ENCODE measurements around the gene FSTL4.
"Not testable (repeated sequence)": the region's sequence is repeated elsewhere in the genome, so short reads cannot be mapped to it uniquely, and the experiment has no call there.

Gene FSTL4

GRCh38 chr5:133552925-133553525, 59.3 kb downstream of the FSTL4 start:
- peak; percentile 51 for DNase-seq (ENCODE audit: low read depth)

DNA sequence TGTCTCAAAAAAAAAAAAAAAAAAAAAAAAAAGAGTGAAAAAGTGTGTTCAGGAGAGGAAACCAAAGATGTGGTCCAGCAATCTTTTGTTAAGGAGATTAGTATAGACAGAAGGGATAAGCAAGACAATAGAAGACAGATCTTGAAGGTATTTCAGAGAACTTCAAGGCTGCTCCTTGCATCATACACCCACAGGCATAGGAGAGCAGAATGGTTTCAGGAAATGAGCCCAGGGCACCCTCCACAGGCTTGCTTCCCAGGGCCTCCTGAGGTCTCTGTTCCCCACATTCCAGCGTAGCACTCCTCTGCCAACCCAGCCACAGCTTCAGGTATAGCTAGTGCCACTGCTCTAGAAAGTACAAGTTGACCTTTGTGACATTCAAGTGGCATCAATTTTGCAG, 65.8 kb downstream of the FSTL4 start:
- no peak for DNase-seq (ENCODE audit: low read depth)

GRCh38 chr5:133544346-133544745, 68.0 kb downstream of the FSTL4 start:
- DNase-seq (ENCODE audit: low read depth) = no peak

DNA sequence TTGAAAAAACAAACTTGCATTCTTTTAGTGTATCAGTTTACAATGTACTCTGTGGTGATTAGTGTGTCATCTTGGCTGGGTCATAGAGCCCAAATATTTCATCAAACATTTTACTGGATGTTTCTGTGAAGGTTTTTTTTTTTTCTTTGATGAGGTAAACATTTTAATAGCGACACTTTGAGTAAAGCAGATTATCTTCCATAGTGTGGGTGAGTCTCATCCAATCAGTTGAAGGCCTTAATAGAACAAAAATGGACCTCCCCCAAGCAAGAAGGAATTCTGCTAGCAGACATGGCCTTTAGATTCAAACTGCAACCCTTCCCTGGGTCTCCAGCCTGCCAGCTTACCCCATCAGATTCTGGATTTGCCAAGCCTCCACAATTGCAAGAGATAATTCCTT, 72.5 kb downstream of the FSTL4 start:
- no peak for DNase-seq (ENCODE audit: low read depth)

GRCh38 chr5:133538718-133539117, 73.6 kb downstream of the FSTL4 start:
- no peak for DNase-seq (ENCODE audit: low read depth)

GRCh38 chr5:133535241-133535929, 77.0 kb downstream of the FSTL4 start:
- DNase-seq (ENCODE audit: low read depth) = not testable (repeated sequence)

- DNase-seq (ENCODE audit: low read depth) = no peak
Measured at GRCh38 chr5:133534566-133534965, 77.8 kb downstream of the FSTL4 start.

DNA sequence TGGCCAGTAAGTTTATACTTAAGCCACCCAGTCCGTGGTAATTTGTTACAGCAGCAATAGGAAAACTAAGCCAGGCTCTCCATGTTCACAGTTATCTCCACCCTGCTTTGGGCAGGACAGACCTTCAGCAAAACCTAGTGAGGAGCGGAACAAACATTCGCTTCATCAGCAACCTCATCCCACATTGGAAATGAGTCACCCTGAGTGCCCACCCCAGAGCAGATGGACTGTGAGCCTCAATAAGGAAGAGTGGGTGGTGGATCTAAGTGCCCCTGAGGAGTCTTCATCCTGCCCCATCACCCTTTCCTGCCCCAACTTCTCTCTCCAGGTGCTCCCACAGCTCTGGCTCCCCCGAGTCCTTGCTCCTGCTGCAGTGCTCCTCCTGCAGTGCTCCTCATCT, 78.8 kb downstream of the FSTL4 start:
- no peak for DNase-seq (ENCODE audit: low read depth)

DNA sequence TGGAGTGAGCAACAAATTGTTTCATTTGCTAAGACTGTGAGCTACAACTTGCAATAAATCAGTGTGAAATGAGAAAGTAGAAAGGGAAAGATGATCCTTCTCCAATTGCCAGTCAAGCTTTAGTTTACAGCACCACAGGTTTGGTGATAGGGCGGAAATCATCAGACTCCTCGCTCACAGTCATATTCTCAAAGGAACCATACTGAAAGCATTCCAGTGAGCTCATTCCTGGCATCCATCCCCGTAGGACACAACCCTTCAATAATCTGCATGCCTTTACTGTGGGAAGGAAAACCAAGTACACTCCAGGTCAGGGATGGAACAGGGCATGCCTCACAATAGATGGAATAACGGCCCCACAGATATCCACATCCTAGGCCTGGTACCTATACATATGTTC, 80.7 kb downstream of the FSTL4 start:
- DNase-seq (ENCODE audit: low read depth) = peak; percentile 31

DNA sequence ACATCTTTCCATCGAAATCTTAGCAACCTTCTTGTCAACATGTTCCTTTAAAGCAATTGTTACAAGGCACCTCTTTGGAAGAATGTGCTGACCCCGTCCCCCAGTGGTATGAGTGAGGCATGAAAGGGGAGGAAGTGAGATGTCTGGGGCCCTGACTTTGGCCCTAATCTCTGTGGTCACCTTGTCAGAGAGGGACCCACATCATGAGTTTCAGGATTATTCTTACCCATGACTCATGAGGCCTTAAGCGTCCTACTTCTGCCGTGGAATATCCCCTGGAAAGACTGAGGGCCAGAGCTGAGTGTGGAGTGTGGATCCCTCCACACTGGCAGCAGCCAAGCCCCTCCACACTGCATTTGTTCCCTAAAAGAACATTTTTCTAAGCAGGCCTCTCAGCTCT, 81.2 kb downstream of the FSTL4 start:
- DNase-seq (ENCODE audit: low read depth) = no peak

GRCh38 chr5:133530270-133530669, 82.1 kb downstream of the FSTL4 start:
- DNase-seq (ENCODE audit: low read depth) = no peak

DNA sequence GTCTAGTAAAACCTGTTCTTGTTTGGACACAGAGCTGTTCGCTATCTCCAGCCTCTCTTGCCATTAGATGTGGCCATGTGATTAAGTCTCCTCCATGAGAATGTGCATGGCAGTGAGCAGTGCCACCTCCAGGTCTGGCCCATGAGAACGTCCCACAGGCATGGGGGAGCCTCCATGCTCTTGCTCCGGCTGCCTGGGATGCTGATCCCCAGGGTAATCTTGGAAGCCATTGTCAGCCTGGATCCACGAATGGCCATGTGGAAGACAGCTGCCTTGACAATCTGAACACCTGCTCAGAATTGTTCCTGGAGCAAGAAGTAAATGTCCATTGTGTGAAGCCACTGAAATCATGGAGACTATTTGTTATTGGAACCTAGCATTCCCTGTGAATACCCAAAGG, 83.5 kb downstream of the FSTL4 start:
- DNase-seq (ENCODE audit: low read depth) = no peak

GRCh38 chr5:133527311-133527710, 85.0 kb downstream of the FSTL4 start:
- peak; percentile 32 for DNase-seq (ENCODE audit: low read depth)

DNA sequence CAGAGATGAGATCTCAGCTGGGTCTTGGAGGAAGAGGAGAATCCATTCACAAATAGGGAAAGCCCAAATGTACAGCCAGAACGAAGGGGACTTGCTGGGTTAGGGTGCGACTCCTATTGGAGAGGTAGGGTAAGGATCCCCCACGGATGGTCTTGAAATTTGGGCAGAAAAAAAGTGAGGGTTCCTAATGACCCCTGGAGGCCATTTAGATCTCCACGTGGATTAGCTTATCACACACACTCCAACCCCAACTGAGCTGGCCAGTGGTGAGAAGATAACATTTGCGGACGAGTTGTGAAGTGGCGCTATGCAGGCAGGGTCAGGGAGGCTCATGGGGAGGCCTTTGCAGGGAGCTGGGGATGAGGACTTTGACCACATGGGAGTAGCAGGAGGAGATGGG, 86.0 kb downstream of the FSTL4 start:
- DNase-seq (ENCODE audit: low read depth) = no peak

GRCh38 chr5:133525126-133525525, 87.2 kb downstream of the FSTL4 start:
- DNase-seq (ENCODE audit: low read depth) = no peak

- DNase-seq (ENCODE audit: low read depth) = no peak
Measured at GRCh38 chr5:133524666-133525065, 87.7 kb downstream of the FSTL4 start.

DNA sequence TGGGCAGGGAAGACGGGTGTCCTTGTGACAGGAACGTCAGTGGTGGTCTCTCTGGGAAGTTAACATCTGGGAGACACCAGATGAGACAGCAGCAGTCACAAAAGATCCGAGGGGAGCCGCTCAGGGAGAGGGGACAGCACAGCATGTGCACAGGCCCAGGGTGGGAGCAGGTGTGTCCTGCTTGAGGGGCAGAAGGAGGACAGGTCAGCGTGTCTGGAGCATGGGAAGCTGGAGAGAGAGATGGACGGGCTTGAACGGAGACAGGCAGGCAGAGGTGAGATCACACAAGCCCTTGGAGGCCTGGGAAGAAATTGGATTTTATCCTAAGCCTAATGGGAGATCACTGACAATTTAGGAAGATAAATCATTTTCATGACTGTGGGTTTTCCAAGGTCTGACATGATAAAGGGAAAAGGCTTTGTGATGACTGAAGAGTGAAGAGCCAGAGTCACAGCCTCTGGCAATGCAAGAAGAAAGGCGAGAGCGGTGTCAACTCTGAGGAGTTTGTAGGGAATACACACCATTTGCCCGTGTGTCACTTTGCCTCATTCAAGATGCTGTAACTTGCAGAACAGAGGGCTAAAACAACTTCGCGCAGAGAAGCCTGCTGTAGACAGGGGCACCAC, 88.3 kb downstream of the FSTL4 start:
- DNase-seq (ENCODE audit: low read depth) = no peak

- DNase-seq (ENCODE audit: low read depth) = no peak
Measured at GRCh38 chr5:133523013-133523658, 89.2 kb downstream of the FSTL4 start.

DNA sequence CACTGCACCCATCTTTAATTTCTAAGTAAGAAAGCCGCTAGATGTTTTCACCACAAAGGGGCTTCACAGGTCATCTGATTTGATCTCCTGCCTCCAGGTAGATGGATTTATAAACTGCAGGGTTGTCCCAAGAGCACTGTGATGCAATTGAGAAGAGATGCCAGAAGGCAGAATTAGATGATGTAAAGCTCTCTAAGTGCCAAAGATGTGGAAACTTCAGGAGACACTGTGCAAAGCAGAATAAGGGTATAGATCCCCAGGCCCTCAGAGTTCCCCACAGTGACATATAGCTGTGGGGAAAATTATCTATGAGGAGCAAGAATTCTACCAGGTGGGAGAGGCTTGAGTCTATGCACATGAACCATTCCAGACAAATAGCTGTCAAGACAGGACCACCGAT, 90.5 kb downstream of the FSTL4 start:
- DNase-seq (ENCODE audit: low read depth) = no peak

- DNase-seq (ENCODE audit: low read depth) = no peak
Measured at GRCh38 chr5:133520991-133521706, 91.2 kb downstream of the FSTL4 start.

DNA sequence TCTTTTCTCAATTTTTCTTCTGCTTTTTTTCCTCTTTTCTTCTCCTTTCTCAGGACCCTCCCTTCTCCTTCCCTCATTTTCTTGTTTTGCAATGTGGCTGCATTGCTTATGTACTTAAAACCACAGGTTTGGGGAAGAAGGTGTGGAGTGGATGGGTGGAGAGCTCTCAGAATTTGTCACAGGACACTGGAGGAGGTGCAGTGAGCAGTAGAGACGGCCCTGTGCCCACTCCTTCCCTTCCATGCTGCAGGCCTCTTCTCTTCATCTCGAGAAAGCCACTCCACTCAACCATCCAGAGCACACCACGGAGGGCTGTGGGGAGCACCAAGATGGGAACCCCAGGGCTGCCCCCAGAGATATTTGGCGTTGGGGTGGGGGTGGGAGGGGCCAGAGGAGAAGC, 92.3 kb downstream of the FSTL4 start:
- no peak for DNase-seq (ENCODE audit: low read depth)

GRCh38 chr5:133519191-133519590, 93.2 kb downstream of the FSTL4 start:
- DNase-seq (ENCODE audit: low read depth) = no peak
